Prostate gland (tissue), 2 donors: ENCODE data around the gene STAM.

Experiments
- POLR2A ChIP-seq: fragments of 450-650 bp; IDR thresholded peaks from one replicate; pipeline ENCODE4 v1.6.1; 2016; ENCODE audit warnings: antibody characterized with exemption, mild to moderate bottlenecking
- POLR2AphosphoS5 ChIP-seq: sonication (generic); formaldehyde crosslinking; IDR thresholded peaks from one replicate; pipeline ENCODE4 v1.6.1; 2017; ENCODE audit warnings: antibody characterized with exemption
- TF ChIP-seq, protein P1 (sequence below), 4 experiments: fragments of 200-600 bp in 2 of 4; fragments of 450-650 bp in 2 of 4; sonication (generic) in 2 of 4; IDR thresholded peaks; 1 replicate in 3 of 4; 2 replicates in 1 of 4; pipeline ENCODE4 v1.5.1; 2016 to 2019; ENCODE audit warnings: antibody characterized with exemption in 4 of 4, mild to moderate bottlenecking in 2 of 4, moderate library complexity in 2 of 4

DNA sequence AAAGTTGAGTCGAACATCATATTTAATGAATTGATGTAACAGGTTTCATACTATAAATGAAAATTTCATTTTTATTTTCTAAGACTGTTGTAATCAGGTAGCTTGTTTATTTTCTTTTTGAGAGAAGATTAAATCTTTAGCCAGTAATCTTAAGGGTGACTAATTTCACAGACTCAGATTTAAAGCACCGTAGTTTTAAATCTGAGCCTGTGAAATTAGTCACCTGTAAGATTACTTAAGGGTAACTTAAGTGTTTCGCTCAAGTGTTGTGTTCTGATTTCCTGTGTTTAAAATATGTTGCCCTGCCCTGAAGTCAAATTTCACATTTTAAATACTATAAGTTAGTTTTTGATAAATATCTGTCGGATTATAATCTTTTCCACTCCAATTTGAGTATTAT is 72.2 kb downstream of the STAM start:
- TF ChIP-seq POLR2A (no peak), POLR2AphosphoS5 (no peak)
- TF ChIP-seq, protein P1, sequence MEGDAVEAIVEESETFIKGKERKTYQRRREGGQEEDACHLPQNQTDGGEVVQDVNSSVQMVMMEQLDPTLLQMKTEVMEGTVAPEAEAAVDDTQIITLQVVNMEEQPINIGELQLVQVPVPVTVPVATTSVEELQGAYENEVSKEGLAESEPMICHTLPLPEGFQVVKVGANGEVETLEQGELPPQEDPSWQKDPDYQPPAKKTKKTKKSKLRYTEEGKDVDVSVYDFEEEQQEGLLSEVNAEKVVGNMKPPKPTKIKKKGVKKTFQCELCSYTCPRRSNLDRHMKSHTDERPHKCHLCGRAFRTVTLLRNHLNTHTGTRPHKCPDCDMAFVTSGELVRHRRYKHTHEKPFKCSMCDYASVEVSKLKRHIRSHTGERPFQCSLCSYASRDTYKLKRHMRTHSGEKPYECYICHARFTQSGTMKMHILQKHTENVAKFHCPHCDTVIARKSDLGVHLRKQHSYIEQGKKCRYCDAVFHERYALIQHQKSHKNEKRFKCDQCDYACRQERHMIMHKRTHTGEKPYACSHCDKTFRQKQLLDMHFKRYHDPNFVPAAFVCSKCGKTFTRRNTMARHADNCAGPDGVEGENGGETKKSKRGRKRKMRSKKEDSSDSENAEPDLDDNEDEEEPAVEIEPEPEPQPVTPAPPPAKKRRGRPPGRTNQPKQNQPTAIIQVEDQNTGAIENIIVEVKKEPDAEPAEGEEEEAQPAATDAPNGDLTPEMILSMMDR (IDR thresholded peaks at IDR 0.05) = no peak
